ENCODE measurements around the gene CCNA2. TPM values are rescaled to one million over a fixed set of nuclear protein-coding genes. Genes with fewer than 3 reads are reported as not detected.

Gene CCNA2
- 63.1 and 65.4 TPM in 2 replicates for total RNA-seq
- polyA plus RNA-seq: 23.3 and 23.7 TPM in 2 replicates
- polyA plus RNA-seq (2011; cell fraction: cytosol; rRNA removed): 40.7 and 43.4 TPM in 2 replicates
- 20.2 and 30.0 TPM in 2 replicates for polyA plus RNA-seq (2011; cell fraction: nucleus; rRNA removed)
- 16.8 and 45.8 TPM in 2 replicates for polyA plus RNA-seq (2012)
- 25.1 and 29.4 TPM in 2 replicates for polyA minus RNA-seq
- 56.2 TPM for polyA minus RNA-seq (2011; cell fraction: cytosol; rRNA and poly(A)+ RNA removed)
- polyA minus RNA-seq (2011; cell fraction: nucleus; rRNA and poly(A)+ RNA removed): 11.6 and 19.5 TPM in 2 replicates
- percentile 94 among the genes with signal in this experiment for Bru-seq, nascent RNA
- BruChase-seq, experiment 1, labeled RNA remaining after a 6-hour chase: percentile 97 among the genes with signal in this experiment
- percentile 96 among the genes with signal in this experiment for BruChase-seq, experiment 2, labeled RNA remaining after a 2-hour chase
- long read RNA-seq, transcript CCNA2-201 (8 exons, 2,797 nt): major isoform, 71 of 91 reads
- long read RNA-seq, partial matches to known transcripts: 9 of 91 reads
- long read RNA-seq, other reads (novel, unspliced or antisense): 11 of 91 reads

DNA sequence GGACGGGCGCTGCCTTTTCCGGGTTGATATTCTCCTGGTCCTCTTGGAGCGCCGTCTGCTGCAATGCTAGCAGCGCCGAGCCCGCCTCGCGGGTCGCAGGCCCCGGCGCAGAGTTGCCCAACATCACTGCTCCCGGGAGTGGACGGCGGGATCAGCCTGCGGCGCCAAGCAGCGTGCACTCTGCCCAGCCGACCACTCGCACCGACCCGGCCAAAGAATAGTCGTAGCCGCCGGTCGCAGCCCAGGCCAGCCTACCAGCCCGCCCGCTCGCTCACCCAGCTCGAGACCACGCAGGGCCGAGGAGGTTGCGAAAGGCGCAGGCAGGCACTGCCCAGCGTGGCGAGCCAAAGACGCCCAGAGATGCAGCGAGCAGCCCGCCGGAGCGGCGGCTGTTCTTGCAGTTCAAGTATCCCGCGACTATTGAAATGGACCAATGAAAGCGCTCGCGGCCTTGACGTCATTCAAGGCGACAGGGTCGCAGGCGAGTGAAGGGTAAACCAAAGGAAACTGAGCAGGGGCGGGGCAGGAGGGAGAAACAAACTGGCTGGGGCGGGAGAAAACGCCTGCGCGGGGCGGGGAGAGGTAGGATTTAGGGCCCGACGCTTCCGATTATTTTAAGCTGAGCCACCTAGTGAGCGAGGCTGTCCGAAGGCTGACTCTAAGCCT is at the start of gene CCNA2:
Gene CCNA2 (minus strand): TSS at position 379 of the 666 bp plus-strand sequence. CDS start 255 bp downstream, at position 124.
- no TSS peak for BruUV-seq (replicated peaks)
- no peak for TF ChIP-seq EZH2 (IDR thresholded peaks at IDR 0.05; ENCODE audit: borderline replicate concordance, low read depth, low read length, severe bottlenecking)
- TF ChIP-seq POLR2A (IDR thresholded peaks at IDR 0.05; ENCODE audit: low read depth, low read length): peak; percentile 73
- no peak for TF ChIP-seq CTCF (IDR thresholded peaks at IDR 0.05; ENCODE audit: extremely low read depth in 1 of 2, insufficient read depth in 1 of 2, low read depth in 1 of 2, low read length in 2 of 2)
- TF ChIP-seq MYC (IDR thresholded peaks at IDR 0.05; ENCODE audit: low read depth, low read length): no peak
- peak; percentile 87 for TF ChIP-seq POLR2AphosphoS5 (IDR thresholded peaks at IDR 0.05; ENCODE audit: insufficient read depth, low read depth, low read length)
- TF ChIP-seq GATA2 (IDR thresholded peaks at IDR 0.05; ENCODE audit: insufficient read depth, insufficient read length, low read depth, low read length): no peak
- no peak for TF ChIP-seq FOS (IDR thresholded peaks at IDR 0.05; ENCODE audit: borderline replicate concordance, insufficient read depth, low read length)
- TF ChIP-seq, protein P1, sequence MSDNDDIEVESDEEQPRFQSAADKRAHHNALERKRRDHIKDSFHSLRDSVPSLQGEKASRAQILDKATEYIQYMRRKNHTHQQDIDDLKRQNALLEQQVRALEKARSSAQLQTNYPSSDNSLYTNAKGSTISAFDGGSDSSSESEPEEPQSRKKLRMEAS (IDR thresholded peaks at IDR 0.05; ENCODE audit: insufficient read depth, insufficient read length): no peak
- no peak for TF ChIP-seq JUN (IDR thresholded peaks at IDR 0.05; ENCODE audit: borderline replicate concordance, insufficient read depth, insufficient read length, low read depth)
- FAIRE-seq (peak; percentile 87), DNase-seq (ENCODE audit: low read depth, low spot score) (peak; percentile 95)
- Histone ChIP-seq H3K4me1 (ENCODE audit: control insufficient read depth, extremely low read depth, insufficient read depth, low read length) (peaks cover 27% of the 10 kb centered on the region), H4K20me1 (replicated peaks; ENCODE audit: control insufficient read depth, extremely low read depth, insufficient read depth, low read length) (no peaks in the 10 kb centered on the region), H3K4me2 (ENCODE audit: insufficient read depth, low read length) (peak within 1 kb of the TSS; percentile 97), H3K9me1 (replicated peaks; ENCODE audit: control insufficient read depth, extremely low read depth, insufficient read depth, low read length) (no peaks in the 10 kb centered on the region), H3K27ac (ENCODE audit: insufficient read depth, low read depth, low read length) (peak within 1 kb of the TSS; percentile 64), H3K27me3 (ENCODE audit: control insufficient read depth in 2 of 2, insufficient read depth in 2 of 2, low read length in 2 of 2) (no peaks in the 10 kb centered on the region), H2AFZ (ENCODE audit: low read depth, low read length) (peak within 1 kb of the TSS; percentile 96), H3K79me2 (ENCODE audit: control insufficient read depth, insufficient read depth, low read length) (peaks cover 43% of the 10 kb centered on the region), H3K9ac (replicated peaks; ENCODE audit: extremely low read depth, insufficient read depth, low read length) (peak within 1 kb of the TSS; percentile 90), H3K9me3 (replicated peaks; ENCODE audit: control insufficient read depth, insufficient read depth, low read length) (no peaks in the 10 kb centered on the region), H3K36me3 (ENCODE audit: control insufficient read depth in 2 of 2, extremely low read depth in 1 of 2, insufficient read depth in 2 of 2, low read length in 2 of 2) (peaks cover 0 to 12% of the 10 kb centered on the region in 2 experiments), H3K4me3 (replicated peaks in 1 of 3; ENCODE audit: insufficient read depth in 1 of 3, low read depth in 1 of 3, low read length in 3 of 3) (peak within 1 kb of the TSS; percentile 86 to 96 (median 86))
- ChIA-PET CTCF (interaction anchor here (0.6 to 1.6 kb wide), 5 partner anchors 13 to 453 kb away, joined by 3 to 6 read pairs (median 4); partner anchors contain the start of genes BBS7 and EXOSC9), POLR2A (no interaction called here)
- intact Hi-C loops (cut with micrococcal nuclease): loop anchor here (1.0 to 5.0 kb wide), 4 partner anchors 22 to 754 kb away; partner anchors contain the start of genes BBS7 and EXOSC9
- dilution Hi-C loops (cut with MboI; ENCODE audit: extremely low pct_ligation_motif_present, low sequenced_read_pairs): no loop called here

All from endothelial cell of umbilical vein (primary cell).